Testis (tissue), 2 donors: ENCODE measurements around the gene SFXN4.

Experiments used
- CTCF ChIP-seq, 3 experiments: fragments of 450-650 bp in 2 of 3; fragments of 200-600 bp in 1 of 3; sonication (generic) in 1 of 3; IDR thresholded peaks; one replicate each; pipeline ENCODE4 v1.5.1; 2016 to 2019; ENCODE audit warnings: antibody characterized with exemption in 3 of 3, mild to moderate bottlenecking in 2 of 3, moderate library complexity in 1 of 3
- POLR2A ChIP-seq: fragments of 450-650 bp; IDR thresholded peaks from one replicate; pipeline ENCODE4 v1.6.1; 2017; ENCODE audit warnings: antibody characterized with exemption, mild to moderate bottlenecking, moderate library complexity

DNA sequence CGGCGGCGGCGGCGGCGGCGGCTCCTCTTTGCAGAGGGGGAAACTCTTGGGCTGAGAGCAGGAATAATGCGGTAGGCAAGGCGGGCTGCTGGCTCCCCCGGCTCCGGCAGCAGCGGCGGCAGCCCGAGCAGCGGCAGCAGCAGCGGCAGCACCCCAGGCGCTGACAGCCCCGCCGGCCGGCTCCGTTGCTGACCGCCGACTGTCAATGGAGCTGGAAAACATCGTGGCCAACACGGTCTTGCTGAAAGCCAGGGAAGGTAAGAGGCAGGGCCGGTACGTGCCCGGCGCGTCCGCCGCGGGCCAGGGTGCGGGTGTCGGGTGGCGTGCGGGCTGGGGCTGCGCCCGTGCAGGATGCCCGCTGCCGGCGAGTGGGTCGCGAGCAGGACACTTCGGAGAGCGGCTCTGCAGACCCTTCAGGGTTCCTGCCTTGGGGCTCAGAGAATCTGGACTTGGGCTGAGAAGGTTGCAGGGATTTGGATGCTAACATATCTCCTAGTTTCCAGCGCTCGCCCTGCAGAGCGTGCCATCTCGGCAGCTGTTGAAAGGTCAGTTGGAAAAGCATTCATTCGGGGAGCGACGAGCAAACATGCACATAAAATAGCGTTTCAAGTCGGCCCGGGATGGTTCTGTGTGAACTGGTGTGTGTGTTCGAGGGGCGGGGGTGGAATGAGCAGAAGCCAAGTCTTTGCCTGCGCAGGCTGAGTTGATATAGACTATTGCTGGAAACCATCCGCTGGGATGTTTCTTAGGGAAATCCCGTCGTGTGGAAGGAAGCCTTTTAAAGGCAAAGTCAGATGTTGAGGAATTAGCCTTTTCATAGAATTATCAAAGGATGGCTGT, 42.4 kb upstream of the SFXN4 start:
- TF ChIP-seq POLR2A: no peak
- TF ChIP-seq CTCF (IDR thresholded peaks at IDR 0.05): no peak
